Memory B cell (primary cell): ENCODE results near the gene CISD2.
A peak's percentile ranks its signal among the peaks of the same experiment; 100 is the strongest.
"Not testable (repeated sequence)": the region's sequence is repeated elsewhere in the genome, so short reads cannot be mapped to it uniquely, and the experiment has no call there.

Source experiments
- ATAC-seq: fragments of 150-1000 bp; cut with Tn5 transposase; 2 replicates; pipeline ENCODE4 v1.10.0; 2021; ENCODE audit warnings: low read depth, mild to moderate bottlenecking, moderate library complexity
- DNase-seq, 2 donors: peaks; one replicate each; pipeline ENCODE4 v3.0.0; 2022; ENCODE audit warnings: low spot score in 2 of 2
- H3K27ac Mint-ChIP-seq: one replicate; pipeline ENCODE4 v1.8.0; 2022; ENCODE audit warnings: mild to moderate bottlenecking, moderate library complexity, mixed read lengths
- H3K27me3 Mint-ChIP-seq: one replicate; pipeline ENCODE4 v1.8.0; 2022; ENCODE audit warnings: mixed read lengths
- H3K36me3 Mint-ChIP-seq: one replicate; pipeline ENCODE4 v1.8.0; 2022; ENCODE audit warnings: mild to moderate bottlenecking, mixed read lengths
- H3K4me1 Mint-ChIP-seq: one replicate; pipeline ENCODE4 v1.8.0; 2022; ENCODE audit warnings: mixed read lengths
- H3K4me3 Mint-ChIP-seq: one replicate; pipeline ENCODE4 v1.8.0; 2022; ENCODE audit warnings: mild to moderate bottlenecking, moderate library complexity, mixed read lengths
- H3K9me3 Mint-ChIP-seq: one replicate; pipeline ENCODE4 v1.8.0; 2022; ENCODE audit warnings: mixed read lengths

Gene CISD2

GRCh38 chr4:102832105-102832504, 36.7 kb upstream of the CISD2 start:
- DNase-seq (no peak), ATAC-seq (no peak)
- H3K27me3 Mint-ChIP-seq: no peaks in the 10 kb centered on the region
- no peak overlapping the region for H3K4me3 Mint-ChIP-seq
- no peaks in the 10 kb centered on the region for H3K9me3 Mint-ChIP-seq
- H3K27ac Mint-ChIP-seq: no peak overlapping the region
- peaks cover 4% of the 10 kb centered on the region for H3K4me1 Mint-ChIP-seq
- H3K36me3 Mint-ChIP-seq: no peaks in the 10 kb centered on the region

DNA sequence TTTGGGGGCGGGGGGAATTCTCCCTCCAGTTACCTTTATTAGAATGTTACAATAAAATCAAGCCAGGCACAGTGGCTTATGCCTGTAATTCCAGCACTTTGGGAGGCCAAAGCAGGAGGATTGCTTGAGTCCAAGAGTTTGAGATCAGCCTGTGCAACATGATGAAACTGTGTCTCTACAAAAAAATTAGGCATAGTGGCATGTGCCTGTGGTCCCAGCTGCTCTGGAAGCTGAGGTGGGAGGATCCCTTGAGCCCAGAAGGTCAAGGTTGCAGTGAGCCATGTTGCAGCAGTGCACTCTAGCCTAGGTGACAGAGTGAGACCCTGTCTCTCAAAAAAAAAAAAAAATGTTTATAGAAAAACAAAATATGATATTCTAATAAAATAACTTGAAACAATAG, 36.1 kb upstream of the CISD2 start:
- DNase-seq (no peak), ATAC-seq (no peak)
- Mint-ChIP-seq H3K27me3 (no peaks in the 10 kb centered on the region), H3K36me3 (no peaks in the 10 kb centered on the region), H3K4me1 (peaks cover 4% of the 10 kb centered on the region), H3K9me3 (no peaks in the 10 kb centered on the region), H3K27ac (no peak overlapping the region), H3K4me3 (no peak overlapping the region)

GRCh38 chr4:102836596-102836995, 32.2 kb upstream of the CISD2 start:
- Mint-ChIP-seq H3K4me1 (no peaks in the 10 kb centered on the region), H3K27me3 (no peaks in the 10 kb centered on the region)
- ATAC-seq: no peak

DNA sequence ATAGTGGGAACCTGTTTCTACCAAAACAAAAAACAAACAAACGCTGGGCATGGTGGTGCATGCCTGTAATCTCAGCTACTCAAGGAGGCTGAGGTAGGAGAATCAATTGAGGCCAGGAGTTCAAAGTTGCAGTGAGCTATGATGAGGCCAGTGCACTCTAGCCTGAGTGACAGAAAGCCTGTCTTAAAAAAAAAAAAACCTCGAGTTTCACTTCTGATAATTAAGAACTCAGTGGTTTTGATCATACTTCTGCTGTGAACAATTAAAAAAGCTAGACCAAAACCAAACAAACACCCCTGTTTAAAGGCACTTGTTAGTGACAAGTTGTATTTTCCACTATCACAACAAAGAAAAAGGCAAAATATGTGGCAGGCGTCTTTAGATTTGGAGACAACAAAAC, 26.4 kb upstream of the CISD2 start:
- Mint-ChIP-seq H3K4me3 (no peak overlapping the region), H3K9me3 (peaks cover 2% of the 10 kb centered on the region), H3K27ac (no peak overlapping the region), H3K4me1 (no peaks in the 10 kb centered on the region), H3K36me3 (peaks cover 4% of the 10 kb centered on the region), H3K27me3 (no peaks in the 10 kb centered on the region)
- ATAC-seq (peak; percentile 55), DNase-seq (no peak)

More at GRCh38 chr4:102836596-102836995, 32.2 kb upstream of the CISD2 start:
- H3K4me3 Mint-ChIP-seq: no peak overlapping the region
- no peak for DNase-seq
- H3K36me3 Mint-ChIP-seq: peaks cover 4% of the 10 kb centered on the region
- H3K9me3 Mint-ChIP-seq: peaks cover 2% of the 10 kb centered on the region
- H3K27ac Mint-ChIP-seq: no peak overlapping the region

DNA sequence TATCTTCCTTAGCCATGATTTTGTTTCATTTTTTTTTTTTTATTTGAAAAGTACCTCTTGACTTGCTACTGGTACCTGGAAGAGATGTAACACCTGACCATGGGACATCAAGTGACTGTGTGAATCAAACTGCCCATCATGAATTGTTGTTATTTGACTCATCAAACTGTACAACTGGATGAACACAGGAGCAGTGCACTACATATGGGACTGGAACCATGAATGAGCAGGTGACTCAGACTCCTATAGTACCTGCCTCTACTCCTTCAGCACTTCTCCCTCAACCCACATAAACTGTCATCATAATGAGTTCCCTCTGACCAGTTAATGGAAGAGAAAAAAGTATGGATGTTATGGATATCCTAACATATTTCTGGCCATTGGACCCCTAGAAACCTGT, 25.5 kb upstream of the CISD2 start:
- Mint-ChIP-seq H3K4me3 (no peak overlapping the region), H3K36me3 (peaks cover 4% of the 10 kb centered on the region), H3K27me3 (no peaks in the 10 kb centered on the region), H3K9me3 (peaks cover 2% of the 10 kb centered on the region), H3K27ac (no peak overlapping the region), H3K4me1 (no peaks in the 10 kb centered on the region)
- no peak for DNase-seq
- no peak for ATAC-seq

GRCh38 chr4:102843938-102844337, 24.9 kb upstream of the CISD2 start:
- Mint-ChIP-seq H3K9me3 (peaks cover 2% of the 10 kb centered on the region), H3K27ac (no peak overlapping the region), H3K36me3 (peaks cover 4% of the 10 kb centered on the region), H3K4me1 (no peaks in the 10 kb centered on the region), H3K4me3 (no peak overlapping the region), H3K27me3 (no peaks in the 10 kb centered on the region)
- no peak for ATAC-seq
- no peak for DNase-seq

GRCh38 chr4:102847687-102848086, 21.1 kb upstream of the CISD2 start:
- no peak overlapping the region for H3K4me3 Mint-ChIP-seq
- H3K27me3 Mint-ChIP-seq: no peaks in the 10 kb centered on the region
- no peaks in the 10 kb centered on the region for H3K36me3 Mint-ChIP-seq
- H3K27ac Mint-ChIP-seq: no peak overlapping the region
- peaks cover 4% of the 10 kb centered on the region for H3K4me1 Mint-ChIP-seq
- no peaks in the 10 kb centered on the region for H3K9me3 Mint-ChIP-seq
- ATAC-seq (no peak), DNase-seq (no peak)

- Mint-ChIP-seq H3K36me3 (no peaks in the 10 kb centered on the region), H3K4me1 (peaks cover 4% of the 10 kb centered on the region), H3K9me3 (peaks cover 1% of the 10 kb centered on the region), H3K4me3 (no peak overlapping the region), H3K27me3 (no peaks in the 10 kb centered on the region), H3K27ac (no peak overlapping the region)
- ATAC-seq (no peak), DNase-seq (no peak)
Observed at GRCh38 chr4:102849579-102850104, 19.1 kb upstream of the CISD2 start.

DNA sequence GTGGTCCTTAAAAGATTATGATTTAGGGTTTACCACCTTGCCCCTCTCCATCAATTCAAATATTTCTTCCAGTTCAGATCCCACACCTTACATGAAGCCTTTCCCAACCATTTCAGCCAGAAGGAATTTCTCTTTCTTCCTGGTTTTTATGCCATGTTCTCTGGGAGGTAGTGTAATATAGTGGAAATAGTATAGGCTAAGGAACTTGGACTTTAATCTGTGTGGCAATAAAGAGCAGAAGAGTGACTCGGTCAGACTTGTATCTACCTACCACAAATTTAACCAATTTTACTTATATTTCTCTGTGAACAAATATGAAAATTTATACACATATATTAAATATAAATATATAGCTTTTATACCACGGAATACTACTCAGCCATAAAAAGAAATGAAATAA, 18.4 kb upstream of the CISD2 start:
- Mint-ChIP-seq H3K4me3 (no peak overlapping the region), H3K4me1 (peaks cover 4% of the 10 kb centered on the region), H3K36me3 (no peaks in the 10 kb centered on the region), H3K27ac (no peak overlapping the region), H3K27me3 (no peaks in the 10 kb centered on the region), H3K9me3 (peaks cover 1% of the 10 kb centered on the region)
- ATAC-seq: no peak
- DNase-seq: no peak

DNA sequence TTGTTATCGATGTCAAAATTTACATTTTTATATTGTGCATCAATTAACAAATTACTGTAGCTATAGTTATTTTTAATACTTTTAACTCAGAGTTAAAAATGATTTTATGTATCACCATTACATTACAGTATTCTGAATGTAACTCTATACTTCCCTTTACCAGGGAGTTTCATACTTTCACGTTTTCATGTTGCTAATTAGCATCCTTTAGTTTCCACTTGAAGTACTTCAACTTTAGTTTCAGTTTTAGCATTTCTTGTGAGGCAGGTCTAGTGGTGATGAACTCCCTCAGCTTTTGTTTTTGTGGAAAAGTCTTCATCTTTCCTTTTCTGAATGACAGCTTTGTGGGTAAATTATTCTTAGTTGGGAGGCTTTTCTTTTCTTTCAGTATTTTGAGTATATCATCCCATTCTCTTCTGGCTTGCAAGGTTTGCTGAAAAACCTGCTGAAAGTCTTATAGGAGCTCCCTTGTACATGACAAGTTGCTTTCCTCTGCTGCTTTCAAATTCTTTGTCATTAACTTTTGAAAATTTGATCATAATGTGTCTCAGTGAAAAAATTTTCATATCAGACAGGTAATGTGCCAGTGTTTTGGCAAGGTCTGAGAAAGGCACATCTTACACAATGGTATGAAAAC, 9.8 kb upstream of the CISD2 start:
- Mint-ChIP-seq H3K4me3 (no peak overlapping the region), H3K4me1 (peaks cover 9% of the 10 kb centered on the region), H3K36me3 (peaks cover 10% of the 10 kb centered on the region), H3K9me3 (peaks cover 11% of the 10 kb centered on the region), H3K27ac (no peak overlapping the region), H3K27me3 (no peaks in the 10 kb centered on the region)
- DNase-seq (no peak), ATAC-seq (peak; percentile 65)

- Mint-ChIP-seq H3K36me3 (peaks cover 10% of the 10 kb centered on the region), H3K4me1 (peaks cover 13% of the 10 kb centered on the region), H3K27me3 (no peaks in the 10 kb centered on the region), H3K9me3 (peaks cover 11% of the 10 kb centered on the region), H3K4me3 (no peak overlapping the region), H3K27ac (no peak overlapping the region)
- DNase-seq: no peak
- ATAC-seq: no peak
Observed at GRCh38 chr4:102860611-102861324, 8.0 kb upstream of the CISD2 start.

DNA sequence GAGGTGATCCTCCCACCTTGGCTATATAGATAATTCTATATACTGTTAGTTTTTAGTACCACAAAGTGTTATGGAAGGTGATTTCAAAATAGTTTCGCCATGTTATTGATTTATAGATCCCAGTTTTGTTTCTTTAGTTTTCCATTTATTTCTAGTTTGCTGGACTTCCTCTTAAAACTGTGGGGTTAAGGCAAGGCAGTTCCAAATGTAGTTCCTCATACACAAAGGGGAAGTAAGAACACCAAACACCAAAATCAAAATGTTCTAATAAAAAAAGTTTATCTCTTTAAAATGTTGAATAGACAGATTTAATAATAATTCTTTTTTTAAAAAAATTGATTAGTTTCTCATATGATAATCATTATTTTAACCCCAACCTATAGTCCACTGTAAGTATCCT, 6.8 kb upstream of the CISD2 start:
- Mint-ChIP-seq H3K27ac (no peak overlapping the region), H3K36me3 (peaks cover 8% of the 10 kb centered on the region), H3K27me3 (no peaks in the 10 kb centered on the region), H3K4me1 (peaks cover 13% of the 10 kb centered on the region), H3K4me3 (no peak overlapping the region), H3K9me3 (peaks cover 11% of the 10 kb centered on the region)
- ATAC-seq (peak; percentile 80), DNase-seq (no peak)

DNA sequence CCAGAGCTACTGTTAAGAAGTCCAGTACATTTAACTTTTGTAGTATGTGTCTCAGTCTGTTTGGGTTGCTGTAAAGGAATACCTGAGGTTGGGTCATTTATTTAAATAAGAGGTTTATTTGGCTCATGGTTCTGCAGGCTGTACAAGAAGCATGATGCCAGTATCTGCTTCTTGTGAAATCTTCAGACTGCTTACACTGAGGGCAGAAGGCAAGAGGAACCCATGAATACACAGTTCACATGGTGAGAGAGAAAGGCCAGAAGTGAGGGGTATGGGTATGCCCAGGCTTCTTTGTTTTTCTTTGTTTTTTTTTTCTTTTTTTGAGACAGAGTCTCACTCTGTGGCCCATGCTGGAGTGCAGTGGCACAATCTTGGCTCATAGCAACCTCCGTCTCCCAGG, 6.0 kb upstream of the CISD2 start:
- Mint-ChIP-seq H3K36me3 (peaks cover 8% of the 10 kb centered on the region), H3K27me3 (no peaks in the 10 kb centered on the region), H3K4me3 (no peak overlapping the region), H3K27ac (no peak overlapping the region), H3K9me3 (peaks cover 11% of the 10 kb centered on the region), H3K4me1 (peaks cover 13% of the 10 kb centered on the region)
- DNase-seq (no peak), ATAC-seq (no peak)

GRCh38 chr4:102865327-102865726, 3.5 kb upstream of the CISD2 start:
- H3K27ac Mint-ChIP-seq, ATAC-seq, H3K4me3 Mint-ChIP-seq, DNase-seq, H3K9me3 Mint-ChIP-seq, H3K27me3 Mint-ChIP-seq, H3K36me3 Mint-ChIP-seq: not testable (repeated sequence)
- peaks cover 23% of the 10 kb centered on the region for H3K4me1 Mint-ChIP-seq
